Stimulated activated CD8-positive, alpha-beta memory T cell treated with anti-CD3 and anti-CD28 coated beads, Interleukin-15, amount 100 ng/mL, for 48 hours (primary cell): ENCODE results near the gene FGF2.
A peak's percentile ranks its signal among the peaks of the same experiment; 100 is the strongest.

Experiments
- DNase-seq, 2 donors: peaks; one replicate each; pipeline ENCODE4 v3.0.0-alpha.2; 2020; ENCODE audit warnings: low read depth in 2 of 2

Gene FGF2

GRCh38 chr4:122894827-122895226, 68.2 kb downstream of the FGF2 start:
- DNase-seq: no peak

GRCh38 chr4:122895336-122895995, 68.8 kb downstream of the FGF2 start:
- DNase-seq: no peak

GRCh38 chr4:122896270-122896669, 69.6 kb downstream of the FGF2 start:
- no peak for DNase-seq

- DNase-seq: no peak
Observed at GRCh38 chr4:122898370-122899150, 71.9 kb downstream of the FGF2 start.

GRCh38 chr4:122899682-122900081, 73.1 kb downstream of the FGF2 start:
- no peak for DNase-seq

GRCh38 chr4:122900314-122900713, 73.7 kb downstream of the FGF2 start:
- DNase-seq: no peak

- DNase-seq: no peak
Observed at GRCh38 chr4:122901247-122902010, 74.8 kb downstream of the FGF2 start.

GRCh38 chr4:122903766-122904288, 77.2 kb downstream of the FGF2 start:
- no peak for DNase-seq

GRCh38 chr4:122906859-122907305, 80.3 kb downstream of the FGF2 start:
- no peak for DNase-seq

- no peak for DNase-seq
Observed at GRCh38 chr4:122908223-122908622, 81.6 kb downstream of the FGF2 start.

GRCh38 chr4:122909683-122910082, 83.1 kb downstream of the FGF2 start:
- DNase-seq: no peak

GRCh38 chr4:122911588-122911987, 85.0 kb downstream of the FGF2 start:
- DNase-seq: no peak

GRCh38 chr4:122912810-122913575, 86.4 kb downstream of the FGF2 start:
- DNase-seq: no peak

- DNase-seq: no peak
Observed at GRCh38 chr4:122914292-122914904, 87.8 kb downstream of the FGF2 start.

GRCh38 chr4:122914938-122915337, 88.3 kb downstream of the FGF2 start:
- no peak for DNase-seq

GRCh38 chr4:122917731-122918130, 91.1 kb downstream of the FGF2 start:
- DNase-seq: no peak

- no peak for DNase-seq
Observed at GRCh38 chr4:122920473-122920872, 93.8 kb downstream of the FGF2 start.

GRCh38 chr4:122921300-122921699, 94.7 kb downstream of the FGF2 start:
- no peak for DNase-seq

- peak; percentile 18 to 21 for DNase-seq
Observed at GRCh38 chr4:122921971-122922876, 95.6 kb downstream of the FGF2 start, which contains the start of gene NUDT6. NUDT6 (minus strand) TSS chr4:122922597; CDS start chr4:122922572, 25 bp downstream.
